SK-N-SH (cell line): ENCODE data around the gene CCDC27. TPM values are rescaled to one million over a fixed set of nuclear protein-coding genes. Genes with fewer than 3 reads are reported as not detected.
"Not testable (repeated sequence)": the region's sequence is repeated elsewhere in the genome, so short reads cannot be mapped to it uniquely, and the experiment has no call there.

Source experiments
- CTCF ChIA-PET: fragments of 300-600, 350-600 bp; formaldehyde crosslinking; extraction: SDS; loops from one replicate; lab custom pipeline; 2021; lab: Yijun Ruan, JAX
- POLR2A ChIA-PET: fragments of 350-600 bp; sonication (Branson Sonifier 250); formaldehyde crosslinking; extraction: SDS; loops from one replicate; lab custom pipeline; 2020; ENCODE audit warnings: antibody characterized with exemption, inconsistent platforms; lab: Yijun Ruan, JAX
- DNase-seq: peaks from one replicate; pipeline ENCODE4 v3.0.0; 2012
- H2AFZ ChIP-seq: fragments of 200-600 bp; sonication (generic); 2 replicates; pipeline ENCODE4 v1.8.1; 2016; ENCODE audit warnings: antibody characterized with exemption, mild to moderate bottlenecking, low read depth
- H3F3A ChIP-seq: fragments of 200-600 bp; sonication (generic); replicated peaks from 2 replicates; pipeline ENCODE3; 2016; ENCODE audit warnings: antibody characterized with exemption, mild to moderate bottlenecking; ENCODE audit not compliant: insufficient read depth
- H3K27ac ChIP-seq, 2 experiments: fragments of 200-500 bp in 1 of 2; fragments of 200-600 bp in 1 of 2; sonication (Bioruptor generic) in 1 of 2; sonication (generic), shearing (Covaris generic) in 1 of 2; 2 replicates each; pipeline versions ENCODE4 v1.5.1 to v1.6.1; 2014 to 2016; ENCODE audit warnings: low read depth in 2 of 2, inconsistent platforms in 1 of 2, low read length in 1 of 2, mild to moderate bottlenecking in 1 of 2, mixed read lengths in 1 of 2
- H3K27me3 ChIP-seq: fragments of 200-600 bp; sonication (generic), shearing (Covaris generic); 2 replicates; pipeline ENCODE4 v1.6.1; 2016; ENCODE audit warnings: mixed run types; ENCODE audit not compliant: insufficient read depth
- H3K36me3 ChIP-seq, 2 experiments: fragments of 200-500 bp in 1 of 2; fragments of 200-600 bp in 1 of 2; sonication (Bioruptor generic) in 1 of 2; sonication (generic) in 1 of 2; replicated peaks in 1 of 2; 2 replicates each; pipeline versions ENCODE3 to v1.5.1; 2014 to 2016; ENCODE audit warnings: low read length in 1 of 2, mild to moderate bottlenecking in 1 of 2; ENCODE audit not compliant: insufficient read depth in 2 of 2, control insufficient read depth in 1 of 2
- H3K4me1 ChIP-seq, 2 experiments: fragments of 200-500 bp in 1 of 2; fragments of 200-600 bp in 1 of 2; sonication (Bioruptor generic) in 1 of 2; sonication (generic), shearing (Covaris generic) in 1 of 2; 2 replicates each; pipeline versions ENCODE4 v1.5.1 to v1.6.1; 2014 to 2016; ENCODE audit warnings: low read depth in 1 of 2, low read length in 1 of 2, mixed run types in 1 of 2; ENCODE audit not compliant: insufficient read depth in 2 of 2, control insufficient read depth in 1 of 2
- H3K4me2 ChIP-seq: fragments of 200-600 bp; sonication (generic), shearing (Covaris generic); 2 replicates; pipeline ENCODE4 v1.6.1; 2017; ENCODE audit warnings: mixed run types
- H3K4me3 ChIP-seq, 2 experiments: fragments of 200-500 bp in 1 of 2; fragments of 200-600 bp in 1 of 2; sonication (Bioruptor generic) in 1 of 2; sonication (generic), shearing (Covaris generic) in 1 of 2; 2 replicates each; pipeline versions ENCODE4 v1.5.1 to v1.8.1; 2014 to 2016; ENCODE audit warnings: low read depth in 2 of 2, inconsistent platforms in 1 of 2, low read length in 1 of 2, mild to moderate bottlenecking in 1 of 2, mixed read lengths in 1 of 2, moderate library complexity in 1 of 2
- H3K79me2 ChIP-seq: fragments of 200-600 bp; sonication (generic); 2 replicates; pipeline ENCODE4 v1.8.1; 2017; ENCODE audit warnings: mild to moderate bottlenecking; ENCODE audit not compliant: insufficient read depth
- H3K9ac ChIP-seq: fragments of 200-600 bp; sonication (generic); 2 replicates; pipeline ENCODE4 v1.6.1; 2017; ENCODE audit warnings: mixed run types
- H3K9me2 ChIP-seq: fragments of 200-600 bp; sonication (generic); 2 replicates; pipeline ENCODE4 v1.6.1; 2017; ENCODE audit warnings: mixed run types
- H3K9me3 ChIP-seq: fragments of 200-600 bp; sonication (generic); 2 replicates; pipeline ENCODE4 v1.6.1; 2017; ENCODE audit warnings: mixed run types, mild to moderate bottlenecking, moderate library complexity
- H4K20me1 ChIP-seq: fragments of 200-600 bp; sonication (generic); 2 replicates; pipeline ENCODE4 v1.6.1; 2017; ENCODE audit warnings: mild to moderate bottlenecking, mixed run types; ENCODE audit not compliant: insufficient read depth
- GABPA ChIP-seq: IDR thresholded peaks from 2 replicates; pipeline ENCODE4 v1.4.0; 2012; ENCODE audit warnings: low read depth, mild to moderate bottlenecking
- MXI1 ChIP-seq: IDR thresholded peaks from 2 replicates; pipeline ENCODE4 v1.6.1; 2012; ENCODE audit warnings: mild to moderate bottlenecking, low read depth, low read length, improper control_type of control experiment
- NFIC ChIP-seq: IDR thresholded peaks from 2 replicates; pipeline ENCODE4 v1.4.0; 2012; ENCODE audit warnings: borderline replicate concordance
- RFX5 ChIP-seq: IDR thresholded peaks from 2 replicates; pipeline ENCODE4 v1.6.1; 2012; ENCODE audit warnings: mild to moderate bottlenecking, improper control_type of control experiment, low read length
- WGBS: methylation state at CpG from one replicate; pipeline ENCODE4 v1.1.6; 2017; ENCODE audit warnings: low lambda C conversion rate; 5-methylcytosine and 5-hydroxymethylcytosine counted together
- polyA plus RNA-seq, 3 experiments: library from polyadenylated mRNA; depleted of rRNA; stranded (reverse); fragments of >200 nt; gene quantifications; 2 replicates each; pipeline ENCODE4 v1.2.3, GENCODE V29; 2012
- TF ChIP-seq, protein P1 (sequence below): fragments of 150-350 bp; IDR thresholded peaks from 2 replicates; pipeline ENCODE4 v1.6.1; 2016; ENCODE audit warnings: mild to moderate bottlenecking, low read depth, low read length

Gene CCDC27
- polyA plus RNA-seq, 1 of the 3 experiments (the other 2 are of a cell fraction): not detected

DNA sequence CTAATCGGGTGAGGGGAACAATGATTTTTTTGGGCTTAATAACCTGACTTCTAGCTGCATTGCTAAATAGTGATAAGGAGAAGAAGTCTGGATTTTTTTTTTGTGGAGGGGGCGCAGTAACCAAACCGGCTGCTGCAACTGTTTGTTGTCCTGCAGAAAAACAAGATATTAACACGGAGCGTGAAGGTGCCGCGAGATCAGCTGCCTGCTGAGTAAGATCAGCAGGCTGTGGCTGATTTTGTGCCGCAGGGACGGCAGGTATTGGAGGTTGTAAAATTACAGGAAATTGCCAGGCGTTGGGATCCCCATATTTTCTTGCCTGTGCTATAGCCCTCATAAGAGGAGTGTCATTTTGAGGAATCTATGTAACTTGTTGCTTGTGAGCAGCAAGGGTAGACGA is 52.8 kb downstream of the CCDC27 start:
- CTCF ChIA-PET: interaction anchor here (1.1 to 1.5 kb wide), 2 partner anchors 29 to 109 kb away, joined by 4 to 5 read pairs; no protein-coding TSS in a partner anchor
- no peak overlapping the region for H3K27ac ChIP-seq
- no peak overlapping the region for H2AFZ ChIP-seq
- no peaks in the 10 kb centered on the region for H3K36me3 ChIP-seq
- H3K9me2 ChIP-seq: no peaks in the 10 kb centered on the region
- H3F3A ChIP-seq: no peaks in the 10 kb centered on the region
- H3K4me1 ChIP-seq: no peaks in the 10 kb centered on the region
- no peaks in the 10 kb centered on the region for H3K9me3 ChIP-seq
- H3K79me2 ChIP-seq: no peaks in the 10 kb centered on the region
- no peak for DNase-seq
- 84% methylated on average over 11 of the region's 11 CpGs for WGBS
- H4K20me1 ChIP-seq: no peaks in the 10 kb centered on the region
- TF ChIP-seq GABPA: no peak
- no peak for TF ChIP-seq RFX5
- TF ChIP-seq, all 33 proteins: peak for 0
- POLR2A ChIA-PET: no interaction called here
- H3K4me2 ChIP-seq: no peak overlapping the region
- H3K27me3 ChIP-seq: no peaks in the 10 kb centered on the region
- no peak overlapping the region for H3K9ac ChIP-seq
- no peak overlapping the region for H3K4me3 ChIP-seq

DNA sequence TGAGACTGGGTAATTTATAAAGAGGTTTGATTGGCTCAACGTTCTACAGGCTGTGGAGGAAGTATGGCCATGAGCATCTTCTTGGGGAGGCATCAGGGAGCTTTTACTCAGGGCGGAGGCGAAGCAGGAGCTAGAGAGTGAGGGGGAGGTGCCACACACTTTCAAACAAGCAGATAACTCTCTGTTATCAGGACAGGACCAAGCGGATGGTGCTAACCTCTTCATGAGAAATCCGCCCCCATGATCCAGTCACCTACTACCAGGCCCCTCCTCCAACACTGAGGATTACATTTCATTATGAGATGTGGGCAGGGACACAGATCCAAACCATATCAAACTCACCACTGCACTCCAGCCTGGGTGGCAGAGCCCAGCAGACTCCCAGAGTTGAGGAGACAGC is 55.5 kb downstream of the CCDC27 start:
- 56% methylated on average over 5 of the region's 5 CpGs for WGBS
- DNase-seq: no peak
- CTCF ChIA-PET: interaction anchor here (0.8 kb wide), 1 partner anchor 32 kb away, joined by 3 read pairs; no protein-coding TSS in a partner anchor
- Histone ChIP-seq H3K36me3 (no peaks in the 10 kb centered on the region), H3K4me2 (no peak overlapping the region)
- TF ChIP-seq, protein P1, sequence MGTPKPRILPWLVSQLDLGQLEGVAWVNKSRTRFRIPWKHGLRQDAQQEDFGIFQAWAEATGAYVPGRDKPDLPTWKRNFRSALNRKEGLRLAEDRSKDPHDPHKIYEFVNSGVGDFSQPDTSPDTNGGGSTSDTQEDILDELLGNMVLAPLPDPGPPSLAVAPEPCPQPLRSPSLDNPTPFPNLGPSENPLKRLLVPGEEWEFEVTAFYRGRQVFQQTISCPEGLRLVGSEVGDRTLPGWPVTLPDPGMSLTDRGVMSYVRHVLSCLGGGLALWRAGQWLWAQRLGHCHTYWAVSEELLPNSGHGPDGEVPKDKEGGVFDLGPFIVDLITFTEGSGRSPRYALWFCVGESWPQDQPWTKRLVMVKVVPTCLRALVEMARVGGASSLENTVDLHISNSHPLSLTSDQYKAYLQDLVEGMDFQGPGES: no peak
- TF ChIP-seq NFIC: no peak
- TF ChIP-seq, all 33 proteins: peak for 0
- Histone ChIP-seq H3K4me3 (no peak overlapping the region), H3K79me2 (no peaks in the 10 kb centered on the region), H3F3A (no peaks in the 10 kb centered on the region), H3K27me3 (no peaks in the 10 kb centered on the region), H2AFZ (no peak overlapping the region), H3K9ac (no peak overlapping the region), H4K20me1 (no peaks in the 10 kb centered on the region), H3K9me3 (no peaks in the 10 kb centered on the region), H3K9me2 (no peaks in the 10 kb centered on the region), H3K27ac (no peak overlapping the region), H3K4me1 (peaks cover 0 to 4% of the 10 kb centered on the region in 2 experiments; a peak in 1 of 4 replicates)
- POLR2A ChIA-PET: no interaction called here

DNA sequence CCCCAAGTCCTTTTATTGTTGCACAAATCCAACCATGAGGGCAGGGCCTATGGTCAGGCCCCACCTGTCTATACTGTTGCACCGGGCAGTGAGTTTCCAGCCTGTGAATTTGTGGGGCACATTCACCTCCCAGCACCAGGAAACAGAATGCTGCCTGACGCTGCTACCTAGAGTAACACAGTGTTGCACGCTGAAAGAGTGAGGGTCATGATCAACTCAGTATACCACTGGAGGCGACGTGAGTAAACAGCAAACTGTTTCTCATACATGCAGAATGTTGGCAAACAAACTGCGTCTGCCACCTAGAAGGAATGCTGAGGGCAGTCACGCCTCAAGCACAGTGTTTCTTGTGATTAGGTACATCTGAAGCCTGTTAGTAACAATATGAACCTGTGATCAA is 57.4 kb downstream of the CCDC27 start:
- POLR2A ChIA-PET: no interaction called here
- no peak overlapping the region for H3K4me2 ChIP-seq

DNA sequence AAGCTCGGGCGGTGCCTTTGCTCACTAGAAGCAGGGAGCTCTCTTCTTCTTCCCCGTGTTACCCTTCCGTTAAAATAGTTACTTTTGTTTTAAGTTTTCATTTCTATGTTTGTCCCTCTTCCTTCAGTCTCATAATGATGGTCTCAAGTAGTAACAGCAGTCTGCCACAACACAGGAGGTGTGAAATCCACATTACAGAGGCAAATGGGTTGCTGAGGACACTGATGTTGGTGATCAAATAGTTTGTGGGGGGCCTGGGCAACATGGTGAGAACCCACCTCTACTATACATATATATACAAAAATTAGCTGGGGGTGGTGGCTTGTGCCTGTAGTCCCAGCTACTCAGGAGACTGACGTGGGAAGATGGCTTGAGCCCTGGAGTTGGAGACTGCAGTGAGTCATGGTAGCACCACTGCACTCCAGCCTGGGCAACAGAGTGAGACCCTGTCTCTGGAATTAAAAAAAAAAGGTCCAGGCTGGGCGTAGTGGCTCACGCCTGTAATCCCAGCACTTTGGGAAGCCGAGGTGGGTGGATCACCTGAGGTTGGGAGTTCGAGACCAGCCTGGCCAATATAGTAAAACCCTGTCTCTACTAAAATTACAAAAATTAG is 58.0 kb downstream of the CCDC27 start:
- H3K79me2 ChIP-seq, H3K9ac ChIP-seq, H3K36me3 ChIP-seq, H3K9me3 ChIP-seq, H3K4me2 ChIP-seq, H3K4me3 ChIP-seq, H4K20me1 ChIP-seq, H2AFZ ChIP-seq, H3K27me3 ChIP-seq, H3K9me2 ChIP-seq, H3K27ac ChIP-seq, H3K4me1 ChIP-seq, H3F3A ChIP-seq, POLR2A ChIA-PET, DNase-seq: not testable (repeated sequence)
- 79% methylated on average over 9 of the region's 9 CpGs for WGBS
- CTCF ChIA-PET: interaction anchor here (1.4 to 1.8 kb wide), 2 partner anchors 9 to 11 kb away, joined by 4 to 7 read pairs; no protein-coding TSS in a partner anchor

More for the DNA sequence above, 57.4 kb downstream of the CCDC27 start:
- Histone ChIP-seq H3K4me1 (peaks cover 0 to 4% of the 10 kb centered on the region in 2 experiments; a peak in 1 of 4 replicates), H3K79me2 (no peaks in the 10 kb centered on the region), H3K36me3 (peaks cover 0 to 1% of the 10 kb centered on the region in 2 experiments), H3K27me3 (no peaks in the 10 kb centered on the region), H3K4me3 (no peak overlapping the region), H3K9me3 (no peaks in the 10 kb centered on the region), H3K9me2 (no peaks in the 10 kb centered on the region), H3F3A (no peaks in the 10 kb centered on the region), H3K27ac (no peak overlapping the region), H4K20me1 (no peaks in the 10 kb centered on the region), H2AFZ (no peak overlapping the region), H3K9ac (no peak overlapping the region)
- DNase-seq: no peak
- TF ChIP-seq MXI1: no peak
- CTCF ChIA-PET: interaction anchor here (1.8 kb wide), 1 partner anchor 8 kb away, joined by 7 read pairs; no protein-coding TSS in a partner anchor
- 75% methylated on average over 3 of the region's 7 CpGs for WGBS
